Stimulated activated CD4-positive, alpha-beta T cell treated with anti-CD3 and anti-CD28 coated beads, TNF-alpha, amount 100 ng/mL, for 24 hours (primary cell): ENCODE results near the gene ANKRD1.
"Not testable (repeated sequence)": the region's sequence is repeated elsewhere in the genome, so short reads cannot be mapped to it uniquely, and the experiment has no call there.

ENCODE experiments used
- DNase-seq, 3 experiments: peaks; one replicate each; pipeline ENCODE4 v3.0.0-alpha.2; 2020; ENCODE audit warnings: low read depth in 3 of 3

ANKRD1 gene

DNA sequence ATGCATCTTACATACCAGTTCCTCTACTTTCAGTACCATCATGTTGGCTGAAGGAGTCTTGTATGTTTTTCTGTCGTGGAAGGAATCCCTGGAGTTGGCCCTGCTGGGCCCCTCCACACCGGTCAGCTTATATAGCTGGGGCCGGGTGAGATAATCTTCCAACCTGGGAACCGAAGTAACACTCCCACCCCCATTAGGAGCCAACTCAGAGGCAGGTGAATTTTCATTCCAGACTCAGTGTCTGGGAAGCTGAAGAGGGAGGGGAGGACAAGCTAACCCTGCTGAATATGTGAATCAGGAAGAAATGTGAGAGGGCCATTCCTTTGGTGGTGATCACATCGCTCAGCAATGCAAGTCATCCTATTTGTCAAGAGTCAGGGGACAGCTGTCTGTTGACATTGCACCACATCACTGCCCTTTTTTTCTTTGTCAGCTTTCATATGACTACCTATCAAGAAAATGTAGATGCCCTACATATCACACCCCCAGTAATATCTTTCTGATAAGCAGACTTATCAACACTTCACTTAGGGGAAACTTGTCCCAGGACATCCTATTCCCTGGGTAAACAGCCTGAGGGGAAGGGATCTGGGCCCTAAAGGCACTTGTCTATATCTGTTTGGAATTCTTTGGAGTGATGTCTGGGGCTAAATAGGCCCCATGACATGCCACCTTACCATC is at the start of gene ANKRD1:
TSS of gene ANKRD1 (minus strand) at position 102 of the 681 bp plus-strand sequence. CDS start at position 42, 60 bp downstream.
- no peak for DNase-seq

DNA sequence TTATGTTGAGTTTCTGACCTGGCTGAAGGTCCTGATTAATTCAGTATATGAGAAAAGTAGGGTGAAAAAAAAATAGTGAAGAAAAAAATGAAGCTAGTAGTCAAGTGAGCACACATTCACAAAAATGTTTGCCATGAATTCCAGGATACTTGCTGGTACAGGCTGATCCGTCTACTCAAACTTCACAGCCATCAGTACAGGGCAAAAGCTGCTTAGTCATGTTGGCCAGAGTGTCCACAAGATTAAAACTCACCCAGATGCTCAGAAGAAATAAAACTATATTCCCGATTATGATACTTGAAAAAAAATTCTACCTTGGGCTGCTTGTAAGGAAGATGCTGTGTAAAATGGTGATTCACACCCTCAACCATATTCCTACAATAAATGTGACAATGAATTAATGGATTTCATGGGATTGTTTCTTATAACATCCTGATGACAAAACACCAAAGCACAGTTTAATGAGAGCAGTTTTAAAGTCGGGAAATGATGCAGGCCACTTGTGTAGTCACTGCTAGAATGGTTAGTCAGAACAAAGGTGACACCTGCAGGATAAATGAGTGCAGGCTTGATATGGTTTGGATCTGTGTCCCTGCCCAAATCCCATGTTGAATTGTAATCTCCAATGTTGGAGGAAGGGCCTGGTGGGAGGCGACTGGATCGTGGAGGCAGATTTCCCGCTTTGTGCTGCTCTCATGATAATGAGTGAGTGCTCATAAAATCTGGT is 49.2 kb upstream of the ANKRD1 start:
- DNase-seq = no peak

DNA sequence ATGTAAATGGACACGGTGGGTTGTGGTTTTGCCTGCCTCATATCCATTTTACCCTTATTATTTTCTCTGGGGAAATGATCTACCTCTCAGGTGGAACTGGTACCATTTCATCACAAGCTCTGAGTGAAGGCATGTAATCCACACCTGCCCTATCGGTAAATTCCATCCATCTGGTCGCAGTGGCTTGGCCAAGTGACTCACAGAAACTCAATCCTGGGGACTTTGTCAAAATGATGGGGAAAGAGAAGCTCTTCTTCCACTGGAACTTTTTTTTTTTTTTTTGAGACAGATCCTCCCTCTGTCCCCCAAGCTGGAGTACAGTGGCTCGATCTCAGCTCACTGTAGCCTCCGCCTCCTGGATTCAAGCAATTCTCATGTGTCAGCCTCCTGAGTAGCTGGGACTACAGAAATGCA is 48.2 kb upstream of the ANKRD1 start:
- DNase-seq = no peak

DNA sequence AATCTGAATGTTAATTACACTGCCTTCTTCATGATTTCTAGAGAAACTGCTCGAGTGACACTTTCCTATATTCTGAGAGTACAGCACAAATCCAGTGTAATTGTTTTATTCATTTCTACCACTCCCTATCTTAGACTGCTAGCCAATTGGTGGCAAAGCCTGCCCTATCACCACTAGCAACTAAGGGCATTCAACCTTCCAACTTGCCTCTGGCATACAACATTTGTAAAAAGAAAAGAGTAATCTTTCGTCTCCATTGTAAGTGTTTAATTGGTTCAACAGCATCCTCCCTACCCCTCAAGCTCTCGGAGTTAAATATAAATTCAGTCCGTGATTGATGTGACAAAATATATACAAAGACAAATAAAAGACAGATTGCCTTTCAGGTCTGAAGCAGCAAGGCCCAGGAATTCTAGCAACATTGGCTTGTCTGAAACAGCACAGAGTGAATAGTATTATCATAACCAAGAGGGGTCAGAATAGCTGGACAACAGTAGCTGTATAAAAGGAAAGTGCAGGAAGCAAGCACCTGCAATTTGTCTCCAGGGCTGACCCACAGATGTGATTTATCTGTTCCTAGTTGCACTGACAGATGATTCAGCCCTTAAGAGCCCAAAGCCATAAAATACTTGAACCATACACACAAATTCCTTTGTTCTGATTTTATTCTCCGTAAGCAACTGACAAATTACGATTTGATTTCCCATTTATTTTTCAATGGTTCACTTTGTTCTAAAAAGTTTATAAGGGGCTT is 47.6 kb upstream of the ANKRD1 start:
- DNase-seq = no peak

DNA sequence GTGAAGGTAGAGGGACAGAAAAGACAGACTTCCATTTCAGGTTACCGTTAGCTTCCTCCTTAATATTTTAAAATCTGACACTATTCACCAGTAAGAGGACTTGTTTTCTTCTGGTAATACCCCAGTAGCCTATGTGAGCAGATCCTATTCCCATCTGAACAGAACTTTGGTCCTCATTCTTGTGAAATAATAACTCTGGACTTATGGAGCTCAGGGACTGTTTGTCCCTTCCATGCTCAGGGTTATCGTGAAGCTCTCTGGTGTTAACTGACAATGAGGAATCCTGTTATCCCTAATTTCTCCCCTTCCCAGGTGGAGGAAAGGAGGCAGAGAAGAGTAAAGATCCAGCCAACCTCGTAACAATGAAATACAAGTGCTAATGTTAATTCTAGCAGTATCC is 47.0 kb upstream of the ANKRD1 start:
- DNase-seq = no peak

DNA sequence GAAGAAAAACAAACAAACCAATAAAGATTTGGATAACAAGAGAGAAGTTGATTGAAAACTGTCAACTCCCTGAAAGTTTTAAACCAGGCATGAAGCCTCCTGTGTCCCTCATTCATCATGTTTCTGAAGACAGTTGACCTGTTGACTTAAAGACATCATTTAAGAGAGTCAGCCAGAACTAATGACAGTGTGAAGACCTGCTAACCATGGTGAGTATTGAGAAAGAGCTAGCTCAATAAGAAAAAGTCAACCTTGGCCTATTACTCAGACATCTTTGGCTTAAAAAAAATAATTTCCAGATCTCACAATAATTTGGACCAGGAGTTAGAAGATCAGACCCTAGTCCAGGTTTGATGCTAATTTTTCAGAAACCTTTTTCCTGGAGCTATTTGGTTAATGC is 45.3 kb upstream of the ANKRD1 start:
- DNase-seq = no peak

DNA sequence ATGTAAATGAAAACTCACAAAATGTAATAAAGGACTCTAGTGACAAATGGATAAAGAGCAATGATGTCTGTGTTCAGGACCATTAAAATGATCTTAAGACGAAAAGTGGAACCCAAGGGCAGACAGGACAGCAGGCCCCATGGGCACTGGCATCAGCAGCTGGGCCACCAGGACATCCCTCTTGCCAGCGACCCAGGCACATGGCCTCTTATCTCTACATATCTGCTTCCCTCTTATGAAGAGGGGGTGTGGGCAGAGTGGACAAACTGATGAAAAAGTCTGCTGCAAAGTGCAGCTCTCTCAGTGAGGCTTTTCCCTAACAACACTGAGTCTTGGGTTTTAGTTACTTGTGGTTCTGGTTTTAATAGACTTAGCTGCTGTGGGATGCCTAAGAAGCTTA is 44.8 kb upstream of the ANKRD1 start:
- DNase-seq = no peak

DNA sequence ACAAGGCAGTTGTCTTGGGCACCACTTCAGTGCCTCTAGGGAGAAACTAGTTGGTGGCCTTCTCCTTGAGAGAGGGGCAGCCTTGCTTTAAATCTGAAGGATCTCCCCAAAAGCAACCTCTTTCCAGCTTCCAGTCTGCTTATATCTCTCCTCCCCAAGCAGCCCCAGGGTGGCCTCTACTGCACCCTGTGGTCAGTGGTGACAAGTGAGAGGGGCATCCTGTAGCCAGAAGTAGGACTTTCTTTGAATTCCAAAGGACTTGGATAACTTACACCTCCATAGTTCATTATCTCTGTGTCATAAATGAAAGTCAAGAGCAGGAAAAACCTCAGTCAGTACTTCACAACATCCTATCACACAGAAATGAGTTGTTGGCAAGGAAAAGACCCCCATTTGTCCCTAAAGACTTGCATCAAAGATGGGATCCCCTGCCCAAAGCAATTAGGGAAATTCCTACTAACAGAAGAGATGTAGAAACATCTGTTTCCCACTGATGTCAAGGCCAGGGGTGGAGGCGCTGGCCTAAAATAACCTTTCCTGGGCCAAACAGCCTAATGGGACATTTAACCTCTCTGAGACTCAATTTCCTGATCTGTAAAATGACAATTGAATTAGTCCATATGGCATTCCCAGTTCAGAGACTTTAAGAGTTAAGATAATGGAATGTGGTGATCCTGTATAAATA is 44.0 kb upstream of the ANKRD1 start:
- DNase-seq = no peak

DNA sequence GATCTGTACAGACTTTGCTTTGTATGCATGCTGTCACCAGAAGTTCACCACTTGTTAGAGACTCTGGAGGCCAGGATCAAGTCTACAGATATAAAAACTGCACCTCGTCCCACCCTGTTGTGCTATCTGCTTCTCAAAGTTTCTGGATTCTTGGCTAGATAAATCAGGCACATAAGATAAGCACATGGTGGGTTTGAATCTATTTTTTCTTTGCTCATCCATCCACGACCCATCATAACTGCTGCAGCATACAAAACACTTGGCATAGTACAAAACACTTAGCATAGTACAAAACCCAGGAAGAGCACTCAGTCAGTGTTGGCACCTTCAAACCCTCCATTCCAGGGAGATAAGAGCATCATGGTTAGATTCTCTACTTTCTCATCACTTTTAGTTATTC is 42.4 kb upstream of the ANKRD1 start:
- DNase-seq = no peak

DNA sequence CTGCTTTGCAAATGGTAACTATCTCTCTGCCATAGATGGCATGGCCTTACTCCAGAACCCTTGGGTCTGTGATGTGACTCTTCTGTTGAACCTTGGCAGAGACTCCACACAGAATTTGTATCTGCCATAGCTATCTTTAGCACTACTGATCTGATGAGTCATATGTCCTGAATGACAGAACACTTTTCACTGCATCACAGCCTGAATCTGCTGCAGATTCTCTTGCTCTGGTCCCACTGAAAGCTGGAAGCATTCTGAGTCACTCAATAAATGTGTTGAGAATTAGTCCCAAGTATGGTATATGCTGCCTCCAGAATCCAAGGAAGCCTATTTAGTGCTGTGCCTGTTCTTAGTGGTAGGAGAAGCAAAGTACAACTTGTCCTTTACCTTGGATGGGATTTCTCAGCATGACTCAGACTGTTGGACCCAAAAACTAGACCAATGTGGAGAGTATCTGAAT is 39.5 kb upstream of the ANKRD1 start:
- no peak for DNase-seq

DNA sequence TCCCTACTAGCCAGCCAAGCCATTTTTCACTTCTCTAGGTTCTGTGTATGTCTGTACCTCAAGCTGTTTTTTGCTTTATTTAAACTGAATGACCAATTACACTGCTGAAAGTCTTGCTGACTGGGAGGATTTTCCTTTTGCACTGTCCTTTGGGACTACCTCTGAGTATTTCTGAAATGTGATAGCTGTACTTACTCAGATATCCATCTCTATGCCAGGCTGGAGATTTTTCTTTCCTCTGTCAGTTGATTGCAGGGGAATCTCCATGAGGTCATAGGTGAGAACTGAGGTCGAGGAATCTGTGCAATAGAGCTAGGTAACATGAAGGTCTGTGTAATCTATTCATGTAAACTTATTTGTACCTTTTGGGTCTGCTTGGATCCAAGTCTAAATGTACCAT is 38.9 kb upstream of the ANKRD1 start:
- no peak for DNase-seq

DNA sequence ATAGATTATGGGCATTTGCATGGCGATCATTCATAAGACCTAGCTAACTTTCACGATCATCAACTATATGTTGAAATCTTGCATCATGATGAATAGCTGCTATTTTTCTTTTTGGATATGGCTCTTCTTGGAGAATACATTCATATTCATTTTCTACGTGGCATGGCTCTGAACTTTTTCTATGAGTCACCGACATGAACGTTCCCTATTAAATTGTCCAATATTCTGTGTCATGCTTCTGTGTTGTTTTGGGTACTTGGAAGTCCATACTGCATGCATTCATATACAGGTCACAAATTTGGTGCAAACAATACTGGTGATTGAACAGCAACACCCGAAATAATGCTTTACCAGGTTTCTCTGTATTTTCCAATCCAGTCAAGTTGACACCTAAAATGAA is 37.9 kb upstream of the ANKRD1 start:
- no peak for DNase-seq

DNA sequence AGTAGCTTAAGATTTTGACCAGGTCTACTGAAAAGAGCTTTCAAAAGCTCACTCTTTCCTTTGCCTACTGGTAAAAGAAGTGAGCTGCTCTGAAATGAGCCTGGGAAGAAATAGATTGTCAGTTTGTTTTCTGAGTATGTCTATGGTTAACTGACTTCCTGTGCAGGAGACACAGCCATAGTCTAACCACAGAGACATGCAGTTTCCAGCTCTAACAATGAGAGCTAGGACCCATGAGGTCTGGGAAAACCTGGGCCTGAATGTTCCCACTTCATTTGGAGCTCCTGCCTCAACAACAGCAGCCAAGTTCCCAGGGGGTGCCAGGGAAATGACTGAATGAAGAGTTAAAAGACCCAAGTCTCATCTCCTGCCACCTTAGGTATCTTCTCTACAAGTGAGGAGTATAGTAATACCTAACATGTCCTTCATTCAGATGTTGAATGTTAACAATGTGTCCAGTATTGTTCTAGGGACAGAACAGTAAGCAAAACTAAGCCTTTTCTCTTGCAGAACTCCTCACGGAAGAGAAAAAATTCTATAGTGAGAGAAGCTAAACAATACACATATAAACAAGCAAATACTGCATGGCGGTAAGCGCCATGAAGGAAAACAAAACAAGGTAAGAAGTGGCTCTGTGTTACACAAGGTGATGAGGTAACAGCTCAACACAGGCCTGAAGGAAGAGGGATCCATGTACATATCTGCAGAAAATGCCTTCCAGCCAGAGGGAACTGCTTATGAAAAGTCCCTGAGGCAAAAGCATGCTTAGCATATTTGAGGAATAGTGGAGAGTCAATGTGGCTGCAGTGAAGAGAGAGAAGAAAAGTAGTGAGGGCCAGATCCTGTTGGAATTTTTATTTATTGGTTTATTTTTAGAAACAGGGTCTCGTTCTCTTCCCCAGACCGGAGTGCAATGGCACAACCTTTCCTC is 26.4 kb upstream of the ANKRD1 start:
- no peak for DNase-seq

DNA sequence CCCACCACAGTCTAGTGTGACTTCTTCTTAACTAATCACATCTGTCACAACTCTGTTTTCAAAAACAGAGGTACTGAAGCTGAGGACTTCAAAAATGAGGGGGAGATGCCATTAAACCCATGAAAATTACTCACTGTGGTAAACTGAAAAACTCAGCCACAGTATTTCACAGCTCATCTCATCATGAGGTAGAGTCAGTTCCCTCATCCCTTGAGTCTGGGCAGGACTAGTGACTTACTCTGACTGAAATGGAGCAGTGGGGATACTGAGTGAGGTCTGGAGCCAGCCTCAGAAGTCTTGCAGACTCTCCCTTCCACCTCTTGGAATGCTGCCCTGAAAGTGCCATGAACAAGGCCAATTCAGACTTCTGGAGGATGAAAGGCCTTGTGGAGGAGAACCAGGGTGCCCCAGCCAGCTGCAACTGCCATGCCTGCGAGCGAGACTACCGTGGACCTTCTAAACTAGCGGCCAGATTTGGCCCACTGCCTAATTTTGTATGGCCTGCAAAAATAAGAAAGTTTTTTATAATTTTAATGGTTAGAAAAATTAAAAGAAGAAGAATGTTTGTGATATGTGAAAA is 24.7 kb upstream of the ANKRD1 start:
- no peak for DNase-seq

DNA sequence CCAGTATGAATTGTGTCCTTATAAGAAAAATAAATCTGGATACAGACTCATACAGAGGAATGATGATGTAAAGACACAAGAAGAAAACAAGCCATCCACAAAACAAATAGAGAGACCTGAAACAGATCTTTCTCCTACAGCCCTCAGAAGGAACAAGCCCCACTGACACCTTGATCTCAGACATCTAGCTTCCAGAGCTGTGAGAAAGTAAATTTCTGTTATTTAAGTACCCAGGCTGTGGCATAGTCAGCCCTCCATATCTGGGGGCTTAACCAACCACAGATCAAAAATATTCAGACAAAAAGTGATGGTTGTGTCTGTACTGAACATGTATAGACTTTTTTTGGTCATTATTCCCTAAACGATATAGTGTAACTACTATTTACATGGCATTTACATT is 23.9 kb upstream of the ANKRD1 start:
- DNase-seq = no peak

DNA sequence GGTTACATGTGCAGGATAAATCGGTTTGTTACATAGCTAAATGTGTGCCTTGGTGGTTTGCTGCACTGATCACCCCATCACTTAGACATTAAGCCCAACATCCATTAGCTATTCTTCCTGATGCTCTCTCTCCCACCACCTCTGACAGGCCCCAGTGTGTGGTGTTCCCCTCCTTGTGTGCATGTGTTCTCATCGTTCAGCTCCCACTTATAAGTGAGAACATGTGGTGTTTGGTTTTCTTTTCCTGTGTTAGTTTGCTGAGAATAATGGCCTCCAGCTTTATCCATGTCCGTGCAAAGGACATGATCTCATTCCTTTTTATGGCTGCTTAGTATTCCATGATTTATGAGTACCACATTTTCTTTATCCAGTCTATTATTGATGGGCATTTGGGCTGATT is 22.1 kb upstream of the ANKRD1 start:
- not testable (repeated sequence) for DNase-seq

DNA sequence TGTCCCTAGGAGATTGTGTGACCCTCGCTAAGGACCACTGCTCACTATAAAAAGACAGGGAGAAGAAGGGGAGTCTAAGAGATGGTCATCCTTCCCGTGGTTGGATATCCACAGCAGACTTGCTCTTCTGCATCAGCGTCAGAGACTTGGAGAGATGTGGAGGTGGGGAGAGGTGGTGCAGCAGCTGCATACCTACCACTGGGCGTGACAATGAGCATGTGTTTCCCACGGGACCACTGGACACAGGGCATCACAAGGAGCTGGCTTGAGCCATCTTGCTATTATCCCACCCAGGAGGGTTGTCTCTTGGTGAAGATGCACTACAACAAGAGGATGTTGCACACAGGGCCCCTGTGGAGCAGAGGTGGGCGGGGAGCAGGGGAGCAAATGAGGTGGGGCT is 18.8 kb upstream of the ANKRD1 start:
- DNase-seq = no peak

DNA sequence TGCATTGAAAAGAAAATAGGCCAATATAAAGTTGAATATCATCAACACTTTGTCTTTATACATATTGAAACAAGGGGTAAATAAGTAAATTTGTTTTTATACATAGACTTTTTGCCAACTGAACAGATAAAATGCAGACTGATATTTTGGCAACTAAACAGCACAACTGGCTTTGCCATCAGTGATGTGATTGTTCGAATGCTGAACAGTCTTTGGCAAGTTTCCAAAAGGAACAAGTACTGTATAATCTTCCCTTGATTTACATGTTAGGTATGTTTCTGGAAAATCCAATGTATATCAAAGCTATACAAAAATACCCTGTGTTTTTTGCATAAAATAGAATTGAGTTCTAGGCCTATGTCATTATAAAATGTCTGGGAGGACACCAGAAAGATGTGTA is 18.2 kb upstream of the ANKRD1 start:
- no peak for DNase-seq

DNA sequence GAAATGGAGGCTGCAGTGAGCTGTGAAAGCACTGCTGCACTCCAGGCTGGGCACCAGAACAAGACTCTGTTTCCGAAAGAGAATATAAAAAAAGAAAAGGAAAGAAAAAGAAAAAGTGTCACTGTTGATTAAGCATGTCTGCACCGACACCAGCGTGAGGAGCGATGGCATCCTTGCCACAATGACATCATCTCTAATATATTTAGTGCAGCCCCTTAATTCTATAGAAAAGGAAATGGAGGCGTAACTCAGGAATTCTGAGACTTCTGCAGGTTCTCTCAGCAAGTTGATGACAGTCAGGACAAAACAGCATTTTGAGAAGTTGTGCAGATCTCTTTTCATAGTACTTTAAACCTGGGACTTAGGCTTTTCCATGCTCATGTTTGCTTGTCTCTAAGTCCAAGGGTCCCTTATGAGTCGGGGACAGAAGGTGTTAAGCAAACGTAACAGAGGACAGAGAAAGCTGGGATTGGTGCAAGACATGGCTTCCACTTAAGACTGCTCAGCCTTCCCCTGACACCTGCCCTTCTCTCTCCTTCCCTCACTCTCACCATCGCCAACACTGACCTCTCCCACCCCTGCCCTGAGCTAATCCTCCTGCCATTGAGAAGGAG is 16.9 kb upstream of the ANKRD1 start:
- DNase-seq = no peak

DNA sequence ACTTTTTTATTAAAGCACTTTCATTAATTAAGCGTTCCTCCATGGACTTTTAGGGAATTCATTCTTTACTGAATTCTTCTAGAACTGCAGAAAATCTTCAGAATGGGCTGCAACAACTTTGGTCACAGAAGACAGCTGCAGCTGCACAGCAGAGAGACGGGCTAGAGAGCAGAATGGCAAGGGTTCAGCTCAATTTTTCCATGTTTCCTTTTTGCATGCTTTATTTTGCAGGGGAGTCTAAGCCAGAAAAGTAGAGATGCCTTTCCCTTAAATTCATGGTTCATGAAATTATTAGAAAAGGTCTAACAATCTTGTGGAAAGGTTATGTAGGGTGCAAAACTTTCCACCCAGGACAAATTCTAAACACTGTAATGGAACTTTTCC is 15.4 kb upstream of the ANKRD1 start:
- no peak for DNase-seq
